GM23338 (cell line): ENCODE data around the gene FRS2.

ENCODE experiments used
- POLR2AphosphoS5 ChIP-seq: IDR thresholded peaks from 2 replicates; pipeline ENCODE4 v1.6.1; 2016; ENCODE audit warnings: antibody characterized with exemption, low read depth
- REST ChIP-seq: IDR thresholded peaks from one replicate; pipeline ENCODE4 v1.6.1; 2018; ENCODE audit warnings: antibody characterized with exemption; ENCODE audit not compliant: unreplicated experiment

GRCh38 chr12:69475237-69475975 lies 5.2 kb downstream of the FRS2 start:
- TF ChIP-seq REST (no peak), POLR2AphosphoS5 (no peak)
